Testis (tissue), 3 donors: ENCODE measurements around the gene AATF. TPM values are rescaled to one million over a fixed set of nuclear protein-coding genes. Genes with fewer than 3 reads are reported as not detected.

ENCODE experiments used
- DNase-seq: peaks from one replicate; pipeline ENCODE4 v3.0.0-alpha.2; 2019
- H3K27ac ChIP-seq, 2 donors: fragments of 200-600 bp; sonication (generic); one replicate each; pipeline ENCODE4 v1.5.1; 2019
- H3K27me3 ChIP-seq: fragments of 200-600 bp; sonication (generic); one replicate; pipeline ENCODE4 v1.5.1; 2019
- H3K36me3 ChIP-seq: fragments of 200-600 bp; sonication (generic); one replicate; pipeline ENCODE4 v1.5.1; 2017; ENCODE audit warnings: low read depth; ENCODE audit errors: missing control alignments
- H3K4me1 ChIP-seq: fragments of 200-600 bp; sonication (generic); one replicate; pipeline ENCODE4 v1.5.1; 2019
- H3K4me3 ChIP-seq, 2 donors: fragments of 200-600 bp; sonication (generic); one replicate each; pipeline ENCODE4 v1.5.1; 2017 to 2019
- H3K9me3 ChIP-seq: fragments of 200-600 bp; sonication (generic); one replicate; pipeline ENCODE4 v1.5.1; 2017
- POLR2A ChIP-seq: fragments of 450-650 bp; IDR thresholded peaks from one replicate; pipeline ENCODE4 v1.6.1; 2017; ENCODE audit warnings: antibody characterized with exemption, mild to moderate bottlenecking, moderate library complexity
- WGBS, 2 donors: methylation state at CpG; one replicate each; pipeline ENCODE4 v1.1.5; 2018; 5-methylcytosine and 5-hydroxymethylcytosine counted together
- intact Hi-C: fragments of 100-400 bp; cut with DNase I; formaldehyde crosslinking; loops from one replicate; pipeline ENCODE4 v1.15.1; 2023; ENCODE audit warnings: low total_unique reads
- polyA plus RNA-seq: library from polyadenylated mRNA; stranded (reverse); fragments of 350-450 nt; fragmentation: Illumina TruSeq; extraction: RNeasy Lipid Tissue Mini Kit (QIAGEN cat#74804); gene quantifications from one replicate; pipeline ENCODE4 v1.2.3, GENCODE V29; 2014; ENCODE audit warnings: low read depth, low replicate concordance; ENCODE audit not compliant: insufficient read depth
- total RNA-seq, 2 donors: library from RNA; depleted of rRNA; stranded (reverse); fragments of >200 nt; gene quantifications; one replicate each; pipeline ENCODE4 v1.2.3, GENCODE V29; 2016
- TF ChIP-seq, protein P1 (sequence below), 3 experiments: fragments of 450-650 bp in 2 of 3; fragments of 200-600 bp in 1 of 3; sonication (generic) in 1 of 3; IDR thresholded peaks; one replicate each; pipeline ENCODE4 v1.5.1; 2016 to 2019; ENCODE audit warnings: antibody characterized with exemption in 3 of 3, mild to moderate bottlenecking in 2 of 3, moderate library complexity in 1 of 3

The AATF gene
- total and polyA plus RNA-seq, 3 donors from 2014 or later: 38.7 to 57.9 (median 39.5) TPM

DNA sequence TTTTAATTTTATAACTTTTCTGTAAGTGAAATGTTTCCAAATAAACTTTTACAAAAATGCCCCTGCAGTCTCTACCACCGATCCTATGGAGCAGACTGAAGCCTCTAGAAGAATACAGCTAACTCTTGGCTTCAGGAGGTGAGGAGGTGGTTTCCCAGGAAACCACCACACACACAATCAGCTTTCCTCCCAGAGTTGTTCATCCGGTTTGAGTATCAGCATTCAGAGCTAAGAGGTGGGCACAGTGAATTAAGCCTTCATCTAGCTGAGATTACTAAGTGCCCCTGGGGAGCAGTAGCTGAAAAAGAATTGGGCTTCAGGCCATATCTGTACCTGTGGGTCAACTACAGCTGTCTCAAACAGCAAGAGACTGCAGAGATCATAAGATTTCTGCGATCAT, 139.7 kb downstream of the AATF start:
- H3K9me3 ChIP-seq: no peaks in the 10 kb centered on the region
- intact Hi-C loops: no loop called here
- no peak overlapping the region for H3K27ac ChIP-seq
- no peaks in the 10 kb centered on the region for H3K36me3 ChIP-seq
- peaks cover 3% of the 10 kb centered on the region for H3K4me1 ChIP-seq
- no peak for DNase-seq
- H3K27me3 ChIP-seq: no peaks in the 10 kb centered on the region
- TF ChIP-seq POLR2A: no peak
- TF ChIP-seq, protein P1, sequence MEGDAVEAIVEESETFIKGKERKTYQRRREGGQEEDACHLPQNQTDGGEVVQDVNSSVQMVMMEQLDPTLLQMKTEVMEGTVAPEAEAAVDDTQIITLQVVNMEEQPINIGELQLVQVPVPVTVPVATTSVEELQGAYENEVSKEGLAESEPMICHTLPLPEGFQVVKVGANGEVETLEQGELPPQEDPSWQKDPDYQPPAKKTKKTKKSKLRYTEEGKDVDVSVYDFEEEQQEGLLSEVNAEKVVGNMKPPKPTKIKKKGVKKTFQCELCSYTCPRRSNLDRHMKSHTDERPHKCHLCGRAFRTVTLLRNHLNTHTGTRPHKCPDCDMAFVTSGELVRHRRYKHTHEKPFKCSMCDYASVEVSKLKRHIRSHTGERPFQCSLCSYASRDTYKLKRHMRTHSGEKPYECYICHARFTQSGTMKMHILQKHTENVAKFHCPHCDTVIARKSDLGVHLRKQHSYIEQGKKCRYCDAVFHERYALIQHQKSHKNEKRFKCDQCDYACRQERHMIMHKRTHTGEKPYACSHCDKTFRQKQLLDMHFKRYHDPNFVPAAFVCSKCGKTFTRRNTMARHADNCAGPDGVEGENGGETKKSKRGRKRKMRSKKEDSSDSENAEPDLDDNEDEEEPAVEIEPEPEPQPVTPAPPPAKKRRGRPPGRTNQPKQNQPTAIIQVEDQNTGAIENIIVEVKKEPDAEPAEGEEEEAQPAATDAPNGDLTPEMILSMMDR (IDR thresholded peaks at IDR 0.05): no peak
- H3K4me3 ChIP-seq: no peak overlapping the region
- WGBS, 2 donors: 67 to 75% methylated on average over 3 of the region's 3 CpGs

DNA sequence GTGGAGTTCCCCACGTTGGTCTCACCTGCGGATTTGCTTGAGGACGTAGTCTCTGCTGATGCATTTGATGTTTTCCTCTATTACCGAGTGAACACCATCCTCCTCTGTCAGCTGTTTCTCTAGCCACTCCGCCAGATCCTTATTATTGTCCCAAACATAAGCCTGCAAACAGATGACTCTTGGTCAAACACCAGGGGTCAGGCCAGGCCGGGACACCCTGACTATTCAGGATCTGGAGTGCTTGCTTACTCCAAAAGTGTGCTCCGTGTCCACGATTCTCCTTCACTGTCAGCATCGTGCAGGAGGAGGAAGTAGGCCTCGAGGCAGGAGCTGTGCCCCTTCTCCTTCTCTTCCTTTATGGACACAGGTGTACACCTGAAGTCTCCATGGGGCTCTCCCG, 140.2 kb downstream of the AATF start:
- no peak overlapping the region for H3K4me3 ChIP-seq
- WGBS, 2 donors: 71 to 72% methylated on average over 9 to 11 of the region's 11 CpGs
- no peak overlapping the region for H3K27ac ChIP-seq
- no peaks in the 10 kb centered on the region for H3K36me3 ChIP-seq
- no peak for DNase-seq
- intact Hi-C loops: no loop called here
- TF ChIP-seq, protein P1 (IDR thresholded peaks at IDR 0.05): no peak
- TF ChIP-seq POLR2A: no peak
- no peaks in the 10 kb centered on the region for H3K9me3 ChIP-seq
- H3K27me3 ChIP-seq: no peaks in the 10 kb centered on the region
- peaks cover 3% of the 10 kb centered on the region for H3K4me1 ChIP-seq

DNA sequence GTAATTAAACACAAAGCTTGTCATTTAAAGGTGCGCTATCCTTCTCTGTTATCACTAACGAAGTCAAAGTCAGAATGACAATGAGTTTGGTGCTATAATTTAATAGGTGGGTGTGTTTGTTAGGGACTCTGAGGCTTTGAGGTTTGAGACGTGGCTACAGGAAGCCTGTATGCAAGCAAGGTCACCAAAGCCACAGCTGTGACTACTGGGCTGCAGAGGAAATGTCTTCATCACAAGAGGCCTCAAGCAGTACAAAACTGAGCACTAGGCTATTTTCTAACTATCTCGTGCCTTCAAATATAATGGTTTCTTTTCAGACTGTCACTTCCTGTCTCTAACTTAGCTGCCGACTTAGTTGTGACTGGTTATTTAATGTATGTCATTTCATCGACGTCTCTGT, 141.2 kb downstream of the AATF start:
- H3K9me3 ChIP-seq: no peaks in the 10 kb centered on the region
- H3K4me1 ChIP-seq: peaks cover 10% of the 10 kb centered on the region
- WGBS, 2 donors: 58 to 69% methylated on average over 7 of the region's 7 CpGs
- no peak overlapping the region for H3K4me3 ChIP-seq
- DNase-seq: no peak
- TF ChIP-seq POLR2A: no peak
- TF ChIP-seq, protein P1 (IDR thresholded peaks at IDR 0.05): no peak
- no peaks in the 10 kb centered on the region for H3K27me3 ChIP-seq
- no peaks in the 10 kb centered on the region for H3K36me3 ChIP-seq
- H3K27ac ChIP-seq: no peak overlapping the region
- intact Hi-C loops: no loop called here

- H3K9me3 ChIP-seq: no peaks in the 10 kb centered on the region
- H3K4me1 ChIP-seq: peaks cover 15% of the 10 kb centered on the region
- H3K27ac ChIP-seq: no peak overlapping the region
- DNase-seq: no peak
- TF ChIP-seq, protein P1 (IDR thresholded peaks at IDR 0.05): no peak
- TF ChIP-seq POLR2A: no peak
- intact Hi-C loops: no loop called here
- no peaks in the 10 kb centered on the region for H3K36me3 ChIP-seq
- WGBS, 2 donors: 88 to 91% methylated on average over 3 of the region's 3 CpGs
- H3K4me3 ChIP-seq: no peak overlapping the region
- no peaks in the 10 kb centered on the region for H3K27me3 ChIP-seq
Observed at GRCh38 chr17:37090941-37091340, 142.2 kb downstream of the AATF start.

DNA sequence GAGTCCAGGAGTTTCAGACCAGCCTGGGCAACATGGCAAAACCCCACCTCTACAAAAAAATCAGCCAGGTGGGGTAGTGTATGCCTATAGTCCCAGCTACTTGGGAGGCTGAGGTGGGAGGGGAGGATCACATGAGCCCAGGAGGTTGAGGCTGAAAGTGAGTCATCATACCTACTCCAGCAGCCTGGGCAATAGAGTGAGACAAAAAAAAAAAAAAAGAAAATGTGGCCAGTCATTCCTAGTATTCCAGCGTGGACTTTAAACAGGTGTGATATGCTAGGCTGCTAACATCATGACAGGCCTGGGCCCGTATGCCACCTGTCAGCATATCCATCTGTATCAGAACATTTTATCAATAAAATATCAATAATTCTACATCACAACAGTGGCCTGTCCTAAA, 143.3 kb downstream of the AATF start:
- H3K36me3 ChIP-seq: no peaks in the 10 kb centered on the region
- DNase-seq: no peak
- intact Hi-C loops: no loop called here

More for the DNA sequence above, 143.3 kb downstream of the AATF start:
- Histone ChIP-seq H3K27ac (no peak overlapping the region), H3K27me3 (no peaks in the 10 kb centered on the region), H3K9me3 (no peaks in the 10 kb centered on the region), H3K4me3 (no peak overlapping the region), H3K4me1 (peaks cover 15% of the 10 kb centered on the region)
- WGBS, 2 donors: 94 to 95% methylated on average over 2 of the region's 2 CpGs
- TF ChIP-seq, protein P1 (IDR thresholded peaks at IDR 0.05): no peak
- no peak for TF ChIP-seq POLR2A
